Right lobe of liver (tissue), 4 donors: Measurements from ENCODE around the gene STAP2.

ENCODE experiments used
- CTCF ChIP-seq, 4 donors: fragments of 200-600 bp in 3 of 4; fragments of 450-650 bp in 1 of 4; IDR thresholded peaks; one replicate each; pipeline versions ENCODE4 v1.5.1 to v1.8.0; 2016 to 2022; ENCODE audit warnings: antibody characterized with exemption in 4 of 4, mild to moderate bottlenecking in 2 of 4
- POLR2A ChIP-seq: fragments of 450-650 bp; IDR thresholded peaks from one replicate; pipeline ENCODE4 v1.6.1; 2017; ENCODE audit warnings: antibody characterized with exemption, mild to moderate bottlenecking
- donor health status: DM: no; HTN: no; CAD: no.
- donor health status: DM: no; HTN: no; CAD: no.
- donor health status: DM: no; HTN: yes; CAD: no.

- TF ChIP-seq CTCF (IDR thresholded peaks at IDR 0.05): no peak
- TF ChIP-seq POLR2A: no peak
Observed at GRCh38 chr19:4379383-4380253, 41.0 kb upstream of the STAP2 start.
